ENCODE results near the gene CEBPA. TPM values are rescaled to one million over a fixed set of nuclear protein-coding genes. Genes with fewer than 3 reads are reported as not detected.

CEBPA gene
- total RNA-seq, 2 donors from 2014 or later, result 25.2 to 58.7 TPM

- DNase-seq (ENCODE audit: low spot score), result no peak
- H3K4me1 ChIP-seq (replicated peaks), result no peaks in the 10 kb centered on the region
- no peaks in the 10 kb centered on the region for H3K9me3 ChIP-seq
- no peaks in the 10 kb centered on the region for H3K36me3 ChIP-seq
- intact Hi-C loops (cut with DNase I), result no loop called here
- no peak overlapping the region for H3K27ac ChIP-seq
- TF ChIP-seq POLR2AphosphoS5 (IDR thresholded peaks at IDR 0.05) (no peak), CTCF (IDR thresholded peaks at IDR 0.05) (no peak)
- H3K27me3 ChIP-seq (replicated peaks; ENCODE audit: insufficient read depth), result no peaks in the 10 kb centered on the region
- no peak overlapping the region for H3K4me3 ChIP-seq
- WGBS, result 58% methylated on average over 12 of the region's 12 CpGs
Measured at GRCh38 chr19:33251076-33251475, 51.3 kb downstream of the CEBPA start.

GRCh38 chr19:33250500-33250899 is 51.8 kb downstream of the CEBPA start:
- intact Hi-C loops (cut with DNase I), result no loop called here
- H3K9me3 ChIP-seq, result no peaks in the 10 kb centered on the region
- H3K4me1 ChIP-seq (replicated peaks), result no peaks in the 10 kb centered on the region
- no peak overlapping the region for H3K4me3 ChIP-seq
- no peak overlapping the region for H3K27ac ChIP-seq
- DNase-seq (ENCODE audit: low spot score), result no peak
- 91% methylated on average over 1 of the region's 1 CpG for WGBS
- no peaks in the 10 kb centered on the region for H3K36me3 ChIP-seq
- TF ChIP-seq POLR2AphosphoS5 (IDR thresholded peaks at IDR 0.05), result no peak
- no peaks in the 10 kb centered on the region for H3K27me3 ChIP-seq (replicated peaks; ENCODE audit: insufficient read depth)

Other genes with a start within 250 kb of the CEBPA start
- gene RHPN2, start 237.6 kb downstream of the CEBPA start, total RNA-seq, result 10 to 100 TPM; 46.2 to 95.0 TPM
- 10 to 100 TPM in 1 of 2 donors, 1 to 10 TPM in 1; 7.9 to 12.2 TPM for gene GPATCH1, start 221.4 kb downstream of the CEBPA start, total RNA-seq
- gene WDR88, start 170.4 kb downstream of the CEBPA start, total RNA-seq, result 1 to 10 TPM in 1 of 2 donors, not detected in 1; 3.9 TPM
- 10 to 100 TPM; 63.7 to 64.4 TPM for gene LRP3, start 108.2 kb downstream of the CEBPA start, total RNA-seq
- 1 to 10 TPM in 1 of 2 donors, not detected in 1; 3.5 TPM for gene SLC7A10, start 76.7 kb downstream of the CEBPA start, total RNA-seq
- gene CEBPG, start 71.2 kb upstream of the CEBPA start, total RNA-seq, result 10 to 100 TPM; 15.7 to 19.7 TPM
- gene PEPD, start 219.3 kb upstream of the CEBPA start, total RNA-seq, result 10 to 100 TPM; 74.0 to 89.9 TPM

All from prostate gland (tissue), 2 donors.